MM.1S (cell line): ENCODE measurements around the gene FMN1.

ENCODE experiments used
- CTCF ChIP-seq: fragments of 300-600 bp; sonication (generic); IDR thresholded peaks from 2 replicates; pipeline ENCODE4 v1.5.1; 2016; ENCODE audit warnings: antibody characterized with exemption, low read length, mixed read lengths
- EZH2phosphoT487 ChIP-seq: fragments of 300-600 bp; sonication (generic); IDR thresholded peaks from 2 replicates; pipeline ENCODE4 v1.6.1; 2018; ENCODE audit warnings: antibody characterized with exemption, low read length

- no peak for TF ChIP-seq CTCF
- TF ChIP-seq EZH2phosphoT487 = no peak
Measured at GRCh38 chr15:33008284-33008995, 186.1 kb downstream of the FMN1 start.
